ENCODE data around the gene PLOD3. TPM values are rescaled to one million over a fixed set of nuclear protein-coding genes. Genes with fewer than 3 reads are reported as not detected.

PLOD3 gene
- total RNA-seq, 2 donors from 2014 or later, result 35.5 to 35.9 TPM

GRCh38 chr7:101170617-101171441 lies 46.6 kb downstream of the PLOD3 start:
- TF ChIP-seq CTCF (IDR thresholded peaks at IDR 0.05), result no peak
- Histone ChIP-seq H3K36me3 (no peaks in the 10 kb centered on the region), H3K4me3 (no peak overlapping the region), H3K4me1 (peaks cover 0 to 44% of the 10 kb centered on the region in 2 donors), H3K27me3 (peaks cover 63 to 73% of the 10 kb centered on the region in 2 donors), H3K9me3 (no peaks in the 10 kb centered on the region), H3K27ac (no peak overlapping the region)
- DNase-seq (ENCODE audit: low spot score), result no peak

- Histone ChIP-seq H3K9me3 (no peaks in the 10 kb centered on the region), H3K4me3 (no peak overlapping the region), H3K27ac (no peak overlapping the region), H3K4me1 (peaks cover 0 to 52% of the 10 kb centered on the region in 2 donors), H3K27me3 (peaks cover 61 to 70% of the 10 kb centered on the region in 2 donors), H3K36me3 (no peaks in the 10 kb centered on the region)
- peak; percentile 81 to 90 for TF ChIP-seq CTCF (IDR thresholded peaks at IDR 0.05)
- DNase-seq (ENCODE audit: low spot score), result peak; percentile 70
Measured at GRCh38 chr7:101169838-101170551, 47.4 kb downstream of the PLOD3 start.

- H3K36me3 ChIP-seq, result no peaks in the 10 kb centered on the region
- H3K4me1 ChIP-seq, result peaks cover 0 to 56% of the 10 kb centered on the region in 2 donors
- H3K4me3 ChIP-seq, result no peak overlapping the region
- DNase-seq (ENCODE audit: low spot score), result no peak
- H3K9me3 ChIP-seq, result no peaks in the 10 kb centered on the region
- peaks cover 63 to 70% of the 10 kb centered on the region in 2 donors for H3K27me3 ChIP-seq
- H3K27ac ChIP-seq, result no peak overlapping the region
- TF ChIP-seq CTCF (IDR thresholded peaks at IDR 0.05), result no peak
Measured at GRCh38 chr7:101169110-101169837, 48.1 kb downstream of the PLOD3 start.

GRCh38 chr7:101168412-101169049 lies 48.9 kb downstream of the PLOD3 start:
- TF ChIP-seq CTCF (IDR thresholded peaks at IDR 0.05), result no peak
- Histone ChIP-seq H3K27ac (no peak overlapping the region), H3K4me1 (peaks cover 0 to 56% of the 10 kb centered on the region in 2 donors), H3K4me3 (no peak overlapping the region), H3K27me3 (peaks cover 56 to 70% of the 10 kb centered on the region in 2 donors), H3K36me3 (no peaks in the 10 kb centered on the region), H3K9me3 (no peaks in the 10 kb centered on the region)
- DNase-seq (ENCODE audit: low spot score), result no peak

GRCh38 chr7:101167645-101168411 lies 49.6 kb downstream of the PLOD3 start:
- H3K4me1 ChIP-seq, result peaks cover 0 to 56% of the 10 kb centered on the region in 2 donors
- H3K36me3 ChIP-seq, result no peaks in the 10 kb centered on the region
- H3K27me3 ChIP-seq, result peaks cover 49 to 64% of the 10 kb centered on the region in 2 donors
- no peaks in the 10 kb centered on the region for H3K9me3 ChIP-seq
- no peak for DNase-seq (ENCODE audit: low spot score)
- H3K4me3 ChIP-seq, result no peak overlapping the region
- H3K27ac ChIP-seq, result no peak overlapping the region
- no peak for TF ChIP-seq CTCF (IDR thresholded peaks at IDR 0.05)
